Measurements from ENCODE around the gene CAMK1D.
"Not testable (repeated sequence)": the region's sequence is repeated elsewhere in the genome, so short reads cannot be mapped to it uniquely, and the experiment has no call there.

Gene CAMK1D

GRCh38 chr10:12803776-12804175, 454.4 kb downstream of the CAMK1D start:
- H3K9ac ChIP-seq (ENCODE audit: low read depth, low read length): no peak overlapping the region
- H3K27ac ChIP-seq (ENCODE audit: low read depth, low read length): no peak overlapping the region
- no peaks in the 10 kb centered on the region for H3K9me3 ChIP-seq (ENCODE audit: control insufficient read depth, insufficient read depth, low read length)
- no peak overlapping the region for H3K4me3 ChIP-seq (ENCODE audit: low read depth, low read length)
- H3K36me3 ChIP-seq (ENCODE audit: control insufficient read depth, insufficient read depth, low read length): no peaks in the 10 kb centered on the region
- H3K27me3 ChIP-seq (ENCODE audit: control insufficient read depth, insufficient read depth, low read length): no peaks in the 10 kb centered on the region
- peaks cover 14% of the 10 kb centered on the region for H3K4me1 ChIP-seq (ENCODE audit: control insufficient read depth, insufficient read depth, low read length)

DNA sequence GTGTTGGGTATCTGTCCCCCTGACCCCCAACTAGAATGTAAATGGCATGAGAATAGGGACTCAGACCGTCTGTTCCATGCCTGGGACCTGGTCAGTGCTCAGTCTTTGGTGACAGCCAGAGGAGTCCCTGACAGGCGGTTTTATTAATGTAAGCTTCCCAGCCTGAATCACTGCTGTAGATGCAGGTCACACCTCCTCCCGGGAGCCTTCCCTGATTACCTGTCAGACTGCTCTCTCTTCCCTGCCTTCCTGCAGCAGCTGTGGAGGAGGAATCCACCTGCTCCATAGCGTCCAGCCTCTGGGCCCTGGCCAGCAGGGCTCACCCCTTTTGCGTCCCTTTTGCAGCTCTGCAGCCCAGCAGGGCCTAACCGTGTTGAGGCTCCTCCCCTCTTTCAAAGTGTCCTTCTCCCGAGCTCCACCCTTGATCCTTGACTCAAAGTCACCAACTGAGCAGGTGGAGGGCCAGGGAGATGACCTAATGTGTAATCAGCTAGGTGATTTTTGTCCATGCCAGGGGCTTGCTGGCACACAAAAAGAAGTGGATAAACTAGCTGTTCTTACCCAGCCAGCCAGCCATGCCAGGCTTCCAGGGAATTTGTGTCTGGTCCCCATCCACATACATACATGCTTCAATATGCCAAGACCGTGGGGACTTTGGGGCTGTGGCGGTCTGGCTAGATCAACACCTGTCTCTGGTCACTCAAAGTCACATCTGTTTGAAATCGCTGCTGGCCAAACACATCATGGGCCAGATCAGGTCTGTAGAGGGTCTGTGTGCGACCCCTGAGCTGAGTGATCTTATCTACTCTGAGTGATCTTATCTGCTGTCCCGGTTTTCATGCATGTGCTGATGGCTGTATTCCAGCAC, 457.1 kb downstream of the CAMK1D start:
- H3K9me3 ChIP-seq (ENCODE audit: control insufficient read depth, insufficient read depth, low read length): no peaks in the 10 kb centered on the region
- no peak overlapping the region for H3K27ac ChIP-seq (ENCODE audit: low read depth, low read length)
- no peaks in the 10 kb centered on the region for H3K27me3 ChIP-seq (ENCODE audit: control insufficient read depth, insufficient read depth, low read length)
- H3K4me3 ChIP-seq (ENCODE audit: low read depth, low read length): no peak overlapping the region
- no peaks in the 10 kb centered on the region for H3K4me1 ChIP-seq (ENCODE audit: control insufficient read depth, insufficient read depth, low read length)
- no peaks in the 10 kb centered on the region for H3K36me3 ChIP-seq (ENCODE audit: control insufficient read depth, insufficient read depth, low read length)
- no peak overlapping the region for H3K9ac ChIP-seq (ENCODE audit: low read depth, low read length)

DNA sequence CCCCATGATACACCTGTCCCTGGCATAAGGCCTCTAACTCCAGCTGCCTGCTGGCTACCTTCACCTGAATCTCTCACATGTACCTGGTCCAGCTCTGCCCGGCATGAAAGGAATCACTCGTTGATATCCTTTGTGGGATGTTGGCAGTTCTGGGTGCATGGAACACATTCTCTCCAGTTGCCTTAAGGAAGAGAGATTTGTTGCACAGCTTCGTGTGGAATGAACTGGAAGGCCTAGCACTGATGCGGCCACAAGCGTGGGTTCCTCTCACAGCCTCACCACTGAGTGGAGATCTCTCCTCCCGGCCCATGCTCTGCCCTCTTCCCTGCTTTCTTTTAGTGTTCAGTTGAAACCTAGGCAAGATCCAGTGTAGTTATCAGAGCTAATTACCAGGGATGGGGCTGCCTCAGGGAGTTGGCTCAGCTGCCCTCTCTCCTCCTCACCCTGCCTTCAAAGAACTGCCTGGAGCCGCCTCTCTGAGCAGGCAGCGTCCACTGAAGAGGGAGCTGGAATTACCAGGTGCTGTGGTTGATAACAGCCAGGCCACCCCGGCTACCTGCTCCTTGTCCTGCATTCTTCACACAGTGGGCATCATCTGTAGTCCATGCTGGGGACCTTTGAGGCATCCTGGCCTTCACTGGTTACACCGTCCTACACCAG, 457.9 kb downstream of the CAMK1D start:
- Histone ChIP-seq H3K9me3 (ENCODE audit: control insufficient read depth, insufficient read depth, low read length) (no peaks in the 10 kb centered on the region), H3K27me3 (ENCODE audit: control insufficient read depth, insufficient read depth, low read length) (no peaks in the 10 kb centered on the region), H3K36me3 (ENCODE audit: control insufficient read depth, insufficient read depth, low read length) (no peaks in the 10 kb centered on the region), H3K9ac (ENCODE audit: low read depth, low read length) (no peak overlapping the region), H3K4me3 (ENCODE audit: low read depth, low read length) (no peak overlapping the region), H3K4me1 (ENCODE audit: control insufficient read depth, insufficient read depth, low read length) (no peaks in the 10 kb centered on the region), H3K27ac (ENCODE audit: low read depth, low read length) (no peak overlapping the region)

DNA sequence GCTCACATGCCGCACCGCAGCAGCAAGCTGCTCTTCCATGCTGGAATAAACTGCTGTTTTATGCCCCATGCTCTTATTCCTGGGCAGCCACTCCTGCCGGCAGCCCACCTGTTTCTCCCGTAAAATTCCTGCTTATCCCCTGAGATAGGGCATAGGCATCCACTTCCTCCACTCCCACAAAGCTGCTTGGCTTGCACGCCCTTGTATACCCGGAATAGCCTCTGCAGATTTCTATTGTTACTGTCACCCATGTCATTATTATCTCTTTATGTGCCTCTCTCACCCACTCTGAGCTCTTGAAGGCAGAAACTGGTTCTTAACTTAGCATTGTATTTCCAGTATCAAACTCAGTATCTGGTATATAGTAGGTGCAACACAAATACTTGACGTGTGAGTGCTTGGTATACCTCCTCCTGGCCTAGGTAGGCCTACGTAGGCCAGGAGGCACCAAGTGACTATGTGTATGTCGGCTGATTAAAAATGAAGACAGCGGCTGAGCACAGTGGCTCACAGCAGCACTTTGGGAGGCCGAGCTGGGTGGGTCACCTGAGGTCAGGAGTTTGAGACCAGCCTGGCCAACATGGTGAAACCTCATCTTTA, 458.8 kb downstream of the CAMK1D start:
- Histone ChIP-seq H3K9ac (ENCODE audit: low read depth, low read length) (no peak overlapping the region), H3K27ac (ENCODE audit: low read depth, low read length) (no peak overlapping the region), H3K9me3 (ENCODE audit: control insufficient read depth, insufficient read depth, low read length) (no peaks in the 10 kb centered on the region), H3K27me3 (ENCODE audit: control insufficient read depth, insufficient read depth, low read length) (no peaks in the 10 kb centered on the region), H3K4me3 (ENCODE audit: low read depth, low read length) (no peak overlapping the region), H3K36me3 (ENCODE audit: control insufficient read depth, insufficient read depth, low read length) (no peaks in the 10 kb centered on the region), H3K4me1 (ENCODE audit: control insufficient read depth, insufficient read depth, low read length) (no peaks in the 10 kb centered on the region)

GRCh38 chr10:12810046-12810445, 460.7 kb downstream of the CAMK1D start:
- H3K4me3 ChIP-seq (ENCODE audit: low read depth, low read length); H3K9ac ChIP-seq (ENCODE audit: low read depth, low read length): not testable (repeated sequence)

DNA sequence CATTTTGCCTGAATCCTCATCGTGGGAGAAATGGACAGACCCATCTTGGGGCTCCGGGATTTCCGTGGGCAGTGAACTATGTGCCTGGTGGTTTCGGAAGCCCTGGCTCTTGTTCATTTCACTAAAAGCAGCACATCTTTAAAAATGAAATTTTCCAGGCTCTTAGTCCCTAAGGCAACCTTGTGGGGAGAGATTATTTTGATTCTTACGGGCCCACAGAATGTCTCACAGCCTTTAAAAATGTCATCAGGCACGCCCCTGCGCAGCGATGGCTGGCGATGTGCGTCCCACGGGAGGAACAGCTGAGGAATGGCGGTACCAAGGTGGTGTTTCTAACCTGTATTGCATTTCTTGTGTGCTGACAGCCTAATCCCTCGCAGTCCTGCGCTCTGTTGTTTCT, 462.5 kb downstream of the CAMK1D start:
- H3K27me3 ChIP-seq (ENCODE audit: control insufficient read depth, insufficient read depth, low read length): no peaks in the 10 kb centered on the region
- H3K4me1 ChIP-seq (ENCODE audit: control insufficient read depth, insufficient read depth, low read length): no peaks in the 10 kb centered on the region
- H3K27ac ChIP-seq (ENCODE audit: low read depth, low read length): no peak overlapping the region
- H3K36me3 ChIP-seq (ENCODE audit: control insufficient read depth, insufficient read depth, low read length): no peaks in the 10 kb centered on the region
- no peaks in the 10 kb centered on the region for H3K9me3 ChIP-seq (ENCODE audit: control insufficient read depth, insufficient read depth, low read length)
- no peak overlapping the region for H3K4me3 ChIP-seq (ENCODE audit: low read depth, low read length)
- H3K9ac ChIP-seq (ENCODE audit: low read depth, low read length): no peak overlapping the region

More at GRCh38 chr10:12810046-12810445, 460.7 kb downstream of the CAMK1D start:
- H3K27ac ChIP-seq (ENCODE audit: low read depth, low read length); H3K27me3 ChIP-seq (ENCODE audit: control insufficient read depth, insufficient read depth, low read length); H3K36me3 ChIP-seq (ENCODE audit: control insufficient read depth, insufficient read depth, low read length); H3K4me1 ChIP-seq (ENCODE audit: control insufficient read depth, insufficient read depth, low read length); H3K9me3 ChIP-seq (ENCODE audit: control insufficient read depth, insufficient read depth, low read length): not testable (repeated sequence)

- no peak overlapping the region for H3K27ac ChIP-seq (ENCODE audit: low read depth, low read length)
- H3K4me3 ChIP-seq (ENCODE audit: low read depth, low read length): no peak overlapping the region
- no peaks in the 10 kb centered on the region for H3K4me1 ChIP-seq (ENCODE audit: control insufficient read depth, insufficient read depth, low read length)
- H3K9me3 ChIP-seq (ENCODE audit: control insufficient read depth, insufficient read depth, low read length): no peaks in the 10 kb centered on the region
- H3K27me3 ChIP-seq (ENCODE audit: control insufficient read depth, insufficient read depth, low read length): no peaks in the 10 kb centered on the region
- no peak overlapping the region for H3K9ac ChIP-seq (ENCODE audit: low read depth, low read length)
- H3K36me3 ChIP-seq (ENCODE audit: control insufficient read depth, insufficient read depth, low read length): no peaks in the 10 kb centered on the region
Measured at GRCh38 chr10:12812571-12812970, 463.2 kb downstream of the CAMK1D start.

DNA sequence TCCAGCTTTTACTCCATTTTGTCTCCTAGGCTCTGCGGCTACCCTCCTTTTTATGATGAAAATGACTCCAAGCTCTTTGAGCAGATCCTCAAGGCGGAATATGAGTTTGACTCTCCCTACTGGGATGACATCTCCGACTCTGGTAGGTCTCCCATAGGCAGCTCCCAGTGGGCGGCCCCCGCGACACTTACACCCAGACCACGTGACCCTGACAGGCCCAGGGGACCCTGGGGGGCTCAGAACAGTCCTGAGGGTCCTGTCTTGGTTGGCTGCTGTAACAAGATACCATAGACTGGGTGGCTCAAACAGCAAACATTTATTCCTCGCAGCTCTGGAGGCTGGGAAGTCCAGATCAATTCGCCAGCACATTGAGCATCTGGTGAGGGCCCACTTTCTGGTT, 464.8 kb downstream of the CAMK1D start:
- peaks cover 7% of the 10 kb centered on the region for H3K4me1 ChIP-seq (ENCODE audit: control insufficient read depth, insufficient read depth, low read length)
- no peak overlapping the region for H3K9ac ChIP-seq (ENCODE audit: low read depth, low read length)
- no peak overlapping the region for H3K27ac ChIP-seq (ENCODE audit: low read depth, low read length)
- H3K4me3 ChIP-seq (ENCODE audit: low read depth, low read length): no peak overlapping the region
- H3K9me3 ChIP-seq (ENCODE audit: control insufficient read depth, insufficient read depth, low read length): no peaks in the 10 kb centered on the region
- H3K36me3 ChIP-seq (ENCODE audit: control insufficient read depth, insufficient read depth, low read length): no peaks in the 10 kb centered on the region
- no peaks in the 10 kb centered on the region for H3K27me3 ChIP-seq (ENCODE audit: control insufficient read depth, insufficient read depth, low read length)

GRCh38 chr10:12819071-12819470, 469.7 kb downstream of the CAMK1D start:
- no peaks in the 10 kb centered on the region for H3K36me3 ChIP-seq (ENCODE audit: control insufficient read depth, insufficient read depth, low read length)
- H3K4me1 ChIP-seq (ENCODE audit: control insufficient read depth, insufficient read depth, low read length): peaks cover 9% of the 10 kb centered on the region
- H3K27me3 ChIP-seq (ENCODE audit: control insufficient read depth, insufficient read depth, low read length): no peaks in the 10 kb centered on the region
- no peak overlapping the region for H3K4me3 ChIP-seq (ENCODE audit: low read depth, low read length)
- no peaks in the 10 kb centered on the region for H3K9me3 ChIP-seq (ENCODE audit: control insufficient read depth, insufficient read depth, low read length)
- no peak overlapping the region for H3K9ac ChIP-seq (ENCODE audit: low read depth, low read length)
- H3K27ac ChIP-seq (ENCODE audit: low read depth, low read length): no peak overlapping the region

GRCh38 chr10:12819656-12820055, 470.3 kb downstream of the CAMK1D start:
- Histone ChIP-seq H3K9me3 (ENCODE audit: control insufficient read depth, insufficient read depth, low read length) (no peaks in the 10 kb centered on the region), H3K36me3 (ENCODE audit: control insufficient read depth, insufficient read depth, low read length) (no peaks in the 10 kb centered on the region), H3K27me3 (ENCODE audit: control insufficient read depth, insufficient read depth, low read length) (no peaks in the 10 kb centered on the region), H3K27ac (ENCODE audit: low read depth, low read length) (no peak overlapping the region), H3K4me3 (ENCODE audit: low read depth, low read length) (no peak overlapping the region), H3K4me1 (ENCODE audit: control insufficient read depth, insufficient read depth, low read length) (peaks cover 9% of the 10 kb centered on the region), H3K9ac (ENCODE audit: low read depth, low read length) (no peak overlapping the region)

Data from HUES48 (cell line).